HEK293T (cell line): ENCODE measurements around the gene ACOXL.

Experiments used
- CTCF ChIA-PET: fragments of 350-600 bp; formaldehyde crosslinking; extraction: SDS; loops from one replicate; lab custom pipeline; 2021; ENCODE audit warnings: antibody characterized with exemption, inconsistent platforms; lab: Yijun Ruan, JAX
- POLR2A ChIA-PET: fragments of 350-600 bp; formaldehyde crosslinking; extraction: SDS; loops from one replicate; lab custom pipeline; 2020; ENCODE audit warnings: antibody characterized with exemption, inconsistent platforms; lab: Yijun Ruan, JAX
- DNase-seq: peaks from one replicate; pipeline ENCODE4 v3.0.0; 2012; ENCODE audit warnings: mixed read lengths; ENCODE audit errors: extremely low spot score
- ARNT ChIP-seq: fragments of 450-650 bp; IDR thresholded peaks from 2 replicates; pipeline ENCODE4 v1.6.1; 2017; ENCODE audit warnings: mild to moderate bottlenecking
- BHLHE40 ChIP-seq: fragments of 450-650 bp; IDR thresholded peaks from 2 replicates; pipeline ENCODE4 v1.6.1; 2016; ENCODE audit warnings: mild to moderate bottlenecking, moderate library complexity, borderline replicate concordance
- CTBP1 ChIP-seq: fragments of 450-650 bp; IDR thresholded peaks from 2 replicates; pipeline ENCODE4 v1.6.1; 2016; ENCODE audit warnings: borderline replicate concordance
- ELF4 ChIP-seq: fragments of 450-650 bp; IDR thresholded peaks from 2 replicates; pipeline ENCODE4 v1.6.1; 2017; ENCODE audit warnings: antibody characterized with exemption
- FOXA1 ChIP-seq: fragments of 450-650 bp; IDR thresholded peaks from 2 replicates; pipeline ENCODE4 v1.6.1; 2016; ENCODE audit warnings: mild to moderate bottlenecking
- FOXK2 ChIP-seq: fragments of 450-650 bp; IDR thresholded peaks from 2 replicates; pipeline ENCODE4 v1.6.1; 2016; ENCODE audit warnings: mild to moderate bottlenecking
- FOXM1 ChIP-seq: fragments of 450-650 bp; IDR thresholded peaks from 2 replicates; pipeline ENCODE4 v1.6.1; 2017; ENCODE audit warnings: mild to moderate bottlenecking, borderline replicate concordance
- HDGF ChIP-seq: fragments of 450-650 bp; IDR thresholded peaks from 2 replicates; pipeline ENCODE4 v1.6.1; 2017; ENCODE audit warnings: antibody characterized with exemption, borderline replicate concordance
- L3MBTL2 ChIP-seq: fragments of 450-650 bp; conservative IDR thresholded peaks from 2 replicates; pipeline ENCODE4 v1.6.1; 2016; ENCODE audit warnings: mild to moderate bottlenecking
- LEF1 ChIP-seq: fragments of 450-650 bp; IDR thresholded peaks from 2 replicates; pipeline ENCODE4 v1.6.1; 2017; ENCODE audit warnings: mild to moderate bottlenecking, borderline replicate concordance
- NFRKB ChIP-seq: fragments of 450-650 bp; IDR thresholded peaks from 2 replicates; pipeline ENCODE4 v1.6.1; 2016; ENCODE audit warnings: mild to moderate bottlenecking, moderate library complexity
- SP1 ChIP-seq: fragments of 450-650 bp; IDR thresholded peaks from 2 replicates; pipeline ENCODE4 v1.6.1; 2017
- SUZ12 ChIP-seq: fragments of 450-650 bp; IDR thresholded peaks from 2 replicates; pipeline ENCODE4 v1.6.1; 2016; ENCODE audit warnings: mild to moderate bottlenecking
- TARDBP ChIP-seq: fragments of 450-650 bp; IDR thresholded peaks from 2 replicates; pipeline ENCODE4 v1.6.1; 2016
- ZNF384 ChIP-seq: fragments of 450-650 bp; IDR thresholded peaks from 2 replicates; pipeline ENCODE4 v1.6.1; 2016
- TF ChIP-seq, protein P1 (sequence below): fragments of 450-650 bp; IDR thresholded peaks from 2 replicates; pipeline ENCODE4 v1.6.1; 2016

ACOXL gene

DNA sequence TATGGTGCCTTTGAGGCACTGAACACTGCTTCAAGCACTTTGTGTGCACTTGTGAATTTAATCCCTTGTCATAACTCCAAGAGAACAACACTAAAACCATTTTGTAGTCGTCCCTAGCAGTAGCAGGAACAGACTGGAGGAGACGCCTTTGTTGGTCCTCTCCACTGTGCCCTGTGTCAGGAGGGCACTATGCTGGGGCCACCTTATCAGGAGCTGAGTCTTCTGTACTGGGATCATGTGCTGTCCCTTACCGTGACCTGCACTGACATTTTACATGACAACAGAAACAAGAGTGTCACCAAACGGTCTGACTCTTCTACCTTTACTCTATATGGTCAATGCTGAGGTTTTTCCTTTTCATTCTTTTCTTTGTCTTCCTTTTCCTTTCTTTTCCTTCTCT is 62.0 kb downstream of the ACOXL start:
- CTCF ChIA-PET = no interaction called here
- no peak for DNase-seq
- TF ChIP-seq FOXM1 (no peak), HDGF (no peak), TARDBP (no peak), LEF1 (no peak)
- POLR2A ChIA-PET = no interaction called here

DNA sequence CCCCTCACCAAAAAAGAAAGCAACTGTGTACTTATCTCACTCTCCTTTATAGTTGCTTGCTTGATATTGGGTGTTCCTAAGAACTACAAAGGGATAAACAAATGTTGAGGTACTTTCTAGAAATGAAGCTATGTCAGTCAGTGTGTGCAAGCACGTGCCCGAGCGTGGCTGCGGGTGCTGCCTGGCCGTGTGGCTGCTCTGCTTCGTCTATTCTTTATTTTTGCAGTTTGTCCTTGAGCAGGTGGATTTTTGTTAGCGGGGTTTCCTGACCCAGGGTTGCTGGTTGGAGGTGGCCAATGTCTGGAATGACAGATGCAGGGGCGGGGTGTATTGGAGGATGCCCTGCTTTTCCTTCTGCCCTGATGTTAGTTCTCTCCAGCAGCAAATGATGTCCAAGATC is 62.6 kb downstream of the ACOXL start:
- ChIA-PET POLR2A (no interaction called here), CTCF (no interaction called here)
- TF ChIP-seq HDGF (no peak), ELF4 (no peak), LEF1 (no peak), FOXK2 (no peak), TARDBP (no peak), NFRKB (no peak), BHLHE40 (no peak), CTBP1 (no peak), ZNF384 (no peak), FOXM1 (no peak), SUZ12 (no peak), L3MBTL2 (no peak)
- TF ChIP-seq, protein P1, sequence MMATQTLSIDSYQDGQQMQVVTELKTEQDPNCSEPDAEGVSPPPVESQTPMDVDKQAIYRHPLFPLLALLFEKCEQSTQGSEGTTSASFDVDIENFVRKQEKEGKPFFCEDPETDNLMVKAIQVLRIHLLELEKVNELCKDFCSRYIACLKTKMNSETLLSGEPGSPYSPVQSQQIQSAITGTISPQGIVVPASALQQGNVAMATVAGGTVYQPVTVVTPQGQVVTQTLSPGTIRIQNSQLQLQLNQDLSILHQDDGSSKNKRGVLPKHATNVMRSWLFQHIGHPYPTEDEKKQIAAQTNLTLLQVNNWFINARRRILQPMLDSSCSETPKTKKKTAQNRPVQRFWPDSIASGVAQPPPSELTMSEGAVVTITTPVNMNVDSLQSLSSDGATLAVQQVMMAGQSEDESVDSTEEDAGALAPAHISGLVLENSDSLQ = no peak
- DNase-seq = no peak

DNA sequence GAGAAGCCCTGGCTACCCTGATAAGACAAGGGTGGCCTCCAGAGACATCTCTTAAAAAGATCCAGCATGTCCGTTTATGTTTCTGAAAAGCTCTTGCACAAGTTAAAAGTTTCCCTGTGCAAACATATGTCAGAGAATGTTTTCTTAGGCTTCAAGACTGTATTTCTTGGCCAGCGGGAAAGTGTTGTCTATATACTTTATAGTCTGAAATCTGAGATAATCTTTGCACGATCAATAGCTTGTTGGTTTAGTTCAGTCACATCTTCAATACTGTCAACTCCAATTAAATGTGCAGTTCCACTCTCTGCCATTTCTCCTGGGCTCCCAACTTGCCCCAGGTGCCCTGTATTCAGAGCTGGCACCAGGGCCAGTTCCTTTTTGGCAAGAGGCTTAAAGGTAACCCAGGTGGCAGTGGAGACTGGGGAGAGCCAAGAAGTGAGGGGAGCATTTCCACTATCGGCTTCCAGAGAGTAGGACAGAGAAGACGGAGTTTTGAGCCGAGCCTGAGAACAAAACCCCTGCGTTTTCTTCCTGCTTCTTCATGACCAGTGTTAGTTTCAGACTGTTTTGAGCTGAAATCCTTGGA is 64.4 kb downstream of the ACOXL start:
- TF ChIP-seq, protein P1 = no peak
- no peak for TF ChIP-seq ARNT
- no peak for TF ChIP-seq NFRKB
- no peak for TF ChIP-seq ZNF384
- no peak for TF ChIP-seq BHLHE40
- no peak for TF ChIP-seq FOXK2
- TF ChIP-seq HDGF = no peak
- no peak for TF ChIP-seq LEF1
- no peak for TF ChIP-seq SUZ12
- no peak for TF ChIP-seq FOXA1
- no peak for TF ChIP-seq CTBP1
- no peak for TF ChIP-seq SP1
- TF ChIP-seq TARDBP = no peak
- no peak for TF ChIP-seq FOXM1
- TF ChIP-seq L3MBTL2 = no peak
- TF ChIP-seq ELF4 = no peak
- POLR2A ChIA-PET = no interaction called here
- CTCF ChIA-PET = interaction anchor here (0.7 to 1.4 kb wide), 4 partner anchors 11 to 320 kb away, joined by 3 to 4 read pairs (median 4); no protein-coding TSS in a partner anchor
- DNase-seq = no peak

GRCh38 chr2:110799376-110799775 is 67.0 kb downstream of the ACOXL start:
- CTCF ChIA-PET = no interaction called here

GRCh38 chr2:110800611-110801402 is 68.4 kb downstream of the ACOXL start:
- ChIA-PET POLR2A (no interaction called here), CTCF (no interaction called here)
- TF ChIP-seq SUZ12 (no peak), FOXA1 (no peak), NFRKB (no peak), ARNT (no peak), ELF4 (no peak), FOXM1 (no peak), ZNF384 (no peak), BHLHE40 (no peak), TARDBP (no peak), FOXK2 (no peak), LEF1 (no peak), L3MBTL2 (no peak), HDGF (no peak), SP1 (no peak), CTBP1 (no peak)
- TF ChIP-seq, protein P1 = no peak
- DNase-seq = no peak

More at GRCh38 chr2:110799376-110799775, 67.0 kb downstream of the ACOXL start:
- POLR2A ChIA-PET = no interaction called here
- no peak for DNase-seq
- TF ChIP-seq FOXK2 = no peak
- no peak for TF ChIP-seq LEF1
- no peak for TF ChIP-seq FOXA1
- no peak for TF ChIP-seq HDGF
- TF ChIP-seq CTBP1 = no peak
- TF ChIP-seq ELF4 = no peak
- no peak for TF ChIP-seq ARNT
- no peak for TF ChIP-seq NFRKB
- no peak for TF ChIP-seq L3MBTL2
- TF ChIP-seq SP1 = no peak
- TF ChIP-seq, protein P1 = no peak
- no peak for TF ChIP-seq ZNF384
- TF ChIP-seq FOXM1 = no peak
